IPS-15b (cell line): ENCODE measurements around the gene ADCYAP1R1.

Experiments
- H3K27me3 ChIP-seq: one replicate; pipeline ENCODE4 v1.6.1; 2013; ENCODE audit warnings: low read length; ENCODE audit not compliant: control insufficient read depth, insufficient read depth
- H3K36me3 ChIP-seq: one replicate; pipeline ENCODE4 v1.6.1; 2013; ENCODE audit warnings: low read length; ENCODE audit not compliant: control insufficient read depth, insufficient read depth
- H3K4me1 ChIP-seq: one replicate; pipeline ENCODE4 v1.6.1; 2013; ENCODE audit warnings: mild to moderate bottlenecking, low read length; ENCODE audit not compliant: control insufficient read depth, insufficient read depth
- H3K4me3 ChIP-seq: one replicate; pipeline ENCODE4 v1.5.1; 2013; ENCODE audit warnings: low read depth, low read length
- H3K9ac ChIP-seq: one replicate; pipeline ENCODE4 v1.6.1; 2013; ENCODE audit warnings: low read depth, mild to moderate bottlenecking, low read length
- H3K9me3 ChIP-seq: one replicate; pipeline ENCODE4 v1.6.1; 2013; ENCODE audit warnings: mild to moderate bottlenecking, low read length; ENCODE audit not compliant: control insufficient read depth, insufficient read depth

ADCYAP1R1 gene

GRCh38 chr7:31096198-31096876 is 44.2 kb downstream of the ADCYAP1R1 start:
- no peaks in the 10 kb centered on the region for H3K4me1 ChIP-seq
- H3K27me3 ChIP-seq: no peaks in the 10 kb centered on the region
- no peaks in the 10 kb centered on the region for H3K36me3 ChIP-seq
- no peak overlapping the region for H3K9ac ChIP-seq
- no peaks in the 10 kb centered on the region for H3K9me3 ChIP-seq
- no peak overlapping the region for H3K4me3 ChIP-seq

- H3K4me3 ChIP-seq: no peak overlapping the region
- H3K4me1 ChIP-seq: no peaks in the 10 kb centered on the region
- H3K9me3 ChIP-seq: no peaks in the 10 kb centered on the region
- H3K9ac ChIP-seq: no peak overlapping the region
- H3K36me3 ChIP-seq: no peaks in the 10 kb centered on the region
- no peaks in the 10 kb centered on the region for H3K27me3 ChIP-seq
These were observed 44.8 kb downstream of the ADCYAP1R1 start for GRCh38 chr7:31096877-31097258.

- Histone ChIP-seq H3K9me3 (no peaks in the 10 kb centered on the region), H3K4me3 (no peak overlapping the region), H3K4me1 (no peaks in the 10 kb centered on the region)
These were observed 46.7 kb downstream of the ADCYAP1R1 start for GRCh38 chr7:31098642-31099360.

GRCh38 chr7:31099451-31100444 is 47.6 kb downstream of the ADCYAP1R1 start:
- Histone ChIP-seq H3K27me3 (no peaks in the 10 kb centered on the region), H3K4me3 (no peak overlapping the region), H3K4me1 (no peaks in the 10 kb centered on the region), H3K9me3 (no peaks in the 10 kb centered on the region), H3K36me3 (no peaks in the 10 kb centered on the region), H3K9ac (no peak overlapping the region)

More at GRCh38 chr7:31098642-31099360, 46.7 kb downstream of the ADCYAP1R1 start:
- H3K27me3 ChIP-seq: no peaks in the 10 kb centered on the region
- H3K36me3 ChIP-seq: no peaks in the 10 kb centered on the region
- no peak overlapping the region for H3K9ac ChIP-seq

GRCh38 chr7:31100445-31100844 is 48.3 kb downstream of the ADCYAP1R1 start:
- H3K36me3 ChIP-seq: no peaks in the 10 kb centered on the region
- H3K27me3 ChIP-seq: no peaks in the 10 kb centered on the region
- H3K4me3 ChIP-seq: no peak overlapping the region
- no peaks in the 10 kb centered on the region for H3K4me1 ChIP-seq
- no peak overlapping the region for H3K9ac ChIP-seq
- H3K9me3 ChIP-seq: no peaks in the 10 kb centered on the region

- Histone ChIP-seq H3K36me3 (no peaks in the 10 kb centered on the region), H3K4me1 (no peaks in the 10 kb centered on the region), H3K27me3 (no peaks in the 10 kb centered on the region), H3K4me3 (no peak overlapping the region), H3K9ac (no peak overlapping the region), H3K9me3 (no peaks in the 10 kb centered on the region)
These were observed 48.8 kb downstream of the ADCYAP1R1 start for GRCh38 chr7:31100871-31101270.

GRCh38 chr7:31101544-31101943 is 49.4 kb downstream of the ADCYAP1R1 start:
- Histone ChIP-seq H3K9ac (no peak overlapping the region), H3K4me3 (no peak overlapping the region), H3K4me1 (no peaks in the 10 kb centered on the region), H3K27me3 (no peaks in the 10 kb centered on the region), H3K36me3 (no peaks in the 10 kb centered on the region), H3K9me3 (no peaks in the 10 kb centered on the region)

GRCh38 chr7:31102151-31102972 is 50.3 kb downstream of the ADCYAP1R1 start:
- H3K4me1 ChIP-seq: no peaks in the 10 kb centered on the region
- H3K9me3 ChIP-seq: no peaks in the 10 kb centered on the region
- no peaks in the 10 kb centered on the region for H3K27me3 ChIP-seq
- no peaks in the 10 kb centered on the region for H3K36me3 ChIP-seq
- H3K4me3 ChIP-seq: no peak overlapping the region
- H3K9ac ChIP-seq: no peak overlapping the region

- H3K27me3 ChIP-seq: no peaks in the 10 kb centered on the region
These were observed 51.1 kb downstream of the ADCYAP1R1 start for GRCh38 chr7:31102973-31103850.

GRCh38 chr7:31104361-31105255 is 52.5 kb downstream of the ADCYAP1R1 start:
- H3K9me3 ChIP-seq: no peaks in the 10 kb centered on the region
- H3K9ac ChIP-seq: no peak overlapping the region
- H3K4me1 ChIP-seq: no peaks in the 10 kb centered on the region
- H3K36me3 ChIP-seq: no peaks in the 10 kb centered on the region
- H3K4me3 ChIP-seq: no peak overlapping the region
- no peaks in the 10 kb centered on the region for H3K27me3 ChIP-seq

More at GRCh38 chr7:31102973-31103850, 51.1 kb downstream of the ADCYAP1R1 start:
- no peaks in the 10 kb centered on the region for H3K9me3 ChIP-seq
- H3K4me3 ChIP-seq: no peak overlapping the region
- no peaks in the 10 kb centered on the region for H3K36me3 ChIP-seq
- H3K9ac ChIP-seq: no peak overlapping the region
- H3K4me1 ChIP-seq: no peaks in the 10 kb centered on the region
